Measurements from ENCODE around the gene GOLGA6A.
"Not testable (repeated sequence)": the region's sequence is repeated elsewhere in the genome, so short reads cannot be mapped to it uniquely, and the experiment has no call there.

GOLGA6A gene, protein sequence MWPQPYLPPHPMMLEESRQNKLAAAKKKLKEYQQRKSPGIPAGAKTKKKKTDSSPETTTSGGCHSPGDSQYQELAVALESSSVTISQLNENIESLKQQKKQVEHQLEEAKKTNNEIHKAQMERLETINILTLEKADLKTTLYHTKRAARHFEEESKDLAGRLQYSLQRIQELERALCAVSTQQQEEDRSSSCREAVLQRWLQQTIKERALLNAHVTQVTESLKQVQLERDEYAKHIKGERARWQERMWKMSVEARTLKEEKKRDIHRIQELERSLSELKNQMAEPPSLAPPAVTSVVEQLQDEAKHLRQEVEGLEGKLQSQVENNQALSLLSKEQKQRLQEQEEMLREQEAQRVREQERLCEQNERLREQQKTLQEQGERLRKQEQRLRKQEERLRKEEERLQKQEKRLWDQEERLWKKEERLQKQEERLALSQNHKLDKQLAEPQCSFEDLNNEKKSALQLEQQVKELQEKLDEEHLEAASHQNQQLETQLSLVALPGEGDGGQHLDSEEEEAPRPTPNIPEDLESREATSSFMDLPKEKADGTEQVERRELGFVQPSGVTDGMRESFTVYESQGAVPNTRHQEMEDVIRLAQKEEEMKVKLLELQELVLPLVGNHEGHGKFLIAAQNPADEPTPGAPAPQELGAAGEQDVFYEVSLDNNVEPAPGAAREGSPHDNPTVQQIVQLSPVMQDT

DNA sequence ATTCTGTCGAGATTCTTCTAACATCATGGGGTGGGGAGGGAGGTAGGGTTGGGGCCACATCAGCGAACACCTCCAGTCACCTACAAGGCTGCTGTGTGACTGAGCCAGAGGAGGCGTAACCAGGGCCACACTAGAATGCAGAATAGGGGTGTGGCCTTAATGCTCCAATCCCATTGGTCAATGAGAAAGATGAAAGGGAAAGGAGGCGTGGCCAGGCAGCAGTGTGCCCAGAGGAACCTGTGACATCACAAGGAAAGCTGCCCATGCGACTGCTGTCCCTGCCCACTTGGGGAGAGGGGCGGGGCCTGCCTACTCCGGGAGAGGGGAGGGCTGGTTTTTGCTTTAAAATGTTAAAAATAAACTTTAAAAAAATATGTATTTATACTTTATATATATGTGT, at the start of gene GOLGA6A:
TSS of gene GOLGA6A (minus strand) at position 101 of the 400 bp plus-strand sequence. CDS start at position 60, 41 bp downstream.
- DNase-seq = not testable (repeated sequence)

DNA sequence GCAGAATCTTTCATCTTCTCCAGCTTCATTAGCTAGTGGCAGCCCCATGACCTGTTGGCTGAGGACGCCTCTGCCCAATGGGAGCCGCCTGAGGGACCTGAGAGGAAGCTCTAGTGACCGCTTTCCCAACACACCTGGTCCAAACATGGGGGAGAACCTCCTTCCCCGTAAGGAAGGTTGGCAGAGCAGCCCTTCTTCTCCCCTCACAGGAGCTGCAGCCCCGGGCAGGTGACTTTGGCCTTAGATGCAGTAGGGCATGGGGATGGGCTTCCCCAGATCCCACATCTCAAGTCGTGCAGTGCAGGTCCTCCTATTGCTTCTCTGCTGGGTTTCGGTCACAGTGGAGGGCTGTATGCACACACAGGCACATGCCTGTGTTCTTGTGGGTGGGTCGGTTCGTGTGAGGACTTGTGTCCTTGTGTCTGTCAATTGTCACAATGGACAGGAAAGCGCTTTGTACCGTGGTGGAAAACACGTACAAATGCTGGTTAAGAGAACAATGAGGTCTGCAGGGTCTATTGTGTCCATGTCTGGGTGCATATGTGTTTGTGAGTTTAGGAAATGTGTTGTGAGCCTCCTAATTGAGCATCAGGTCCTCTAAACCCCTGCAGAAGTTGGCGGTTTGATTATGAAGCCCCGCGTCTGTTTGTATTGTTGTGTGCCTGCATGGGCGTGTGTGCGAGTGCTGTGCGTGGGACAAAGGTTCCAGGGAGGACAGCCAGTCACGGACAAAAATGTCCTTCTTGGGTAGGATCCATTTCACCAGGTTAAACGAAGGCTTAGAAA, 49.5 kb upstream of the GOLGA6A start:
- no peak for DNase-seq

DNA sequence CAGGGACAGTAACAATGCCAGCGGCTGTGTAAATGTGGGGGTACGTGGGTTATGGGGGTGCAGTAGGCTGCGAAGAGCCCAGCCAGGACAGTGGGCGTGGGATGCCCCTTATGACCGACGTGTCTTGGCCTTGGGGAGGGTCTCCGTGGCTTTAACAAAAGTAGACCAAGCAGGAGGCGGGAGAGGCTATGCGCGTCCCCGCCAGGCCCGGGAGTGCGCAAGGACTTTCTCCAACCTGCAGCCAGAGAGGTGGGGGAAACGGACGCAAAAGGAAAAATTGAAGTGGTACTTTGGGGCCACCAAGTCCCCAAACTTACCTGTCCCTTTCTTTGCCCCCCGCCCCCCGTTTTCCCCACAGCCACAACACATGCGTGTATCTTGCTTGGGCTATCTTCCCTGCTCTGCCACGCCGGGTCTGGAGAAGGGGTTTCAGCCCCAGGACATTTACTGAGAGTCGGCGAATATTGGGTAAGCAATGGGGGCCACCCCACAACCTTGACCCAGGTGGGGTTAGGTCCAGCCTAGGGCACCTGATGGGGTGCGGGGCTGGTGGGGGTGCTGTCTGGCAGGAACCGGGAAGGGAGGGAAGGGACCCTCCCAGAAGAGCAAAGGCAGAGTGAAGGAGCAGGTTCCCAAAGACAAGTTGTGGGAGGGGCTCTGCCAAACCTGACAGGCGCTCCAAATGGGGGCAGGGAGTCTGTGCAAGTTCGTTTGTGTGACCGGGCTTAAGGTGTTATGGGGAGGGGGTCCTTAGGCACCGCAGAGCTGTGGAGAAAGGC, 48.7 kb upstream of the GOLGA6A start:
- DNase-seq = no peak

DNA sequence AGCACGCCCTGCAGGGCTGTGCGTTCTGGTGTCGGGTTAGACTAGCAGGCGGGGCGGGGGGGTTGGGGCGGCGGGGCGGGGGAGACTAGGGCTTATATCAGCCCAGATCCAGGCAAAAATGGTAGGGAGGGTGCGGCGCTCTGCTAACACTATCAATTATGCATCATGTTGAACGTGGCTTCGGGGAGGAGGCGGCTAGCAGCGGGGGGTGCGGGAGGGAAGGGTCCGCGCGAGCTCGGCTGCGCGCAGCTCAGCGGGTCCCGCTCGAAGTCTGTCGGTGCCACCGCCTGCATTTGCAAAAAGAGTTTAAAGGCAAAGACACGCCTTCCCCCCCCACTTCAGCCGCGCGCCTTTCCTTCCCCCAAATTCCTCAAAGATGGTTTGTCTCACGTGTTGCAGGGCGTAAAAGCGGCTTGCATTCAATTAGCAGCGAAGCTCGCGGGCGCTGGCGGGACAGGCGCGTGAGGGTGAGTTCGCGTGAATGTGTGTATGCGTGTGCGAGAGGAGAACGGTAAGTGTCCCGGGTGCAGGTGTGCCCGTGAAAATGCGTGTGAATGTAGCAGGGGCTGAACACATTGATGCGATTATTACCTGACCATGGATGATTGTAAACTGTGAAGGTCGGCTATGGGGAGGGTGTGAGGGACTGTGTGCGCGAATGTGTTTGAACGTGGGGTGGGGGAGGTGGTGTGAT, 48.0 kb upstream of the GOLGA6A start, which contains the start of gene ISLR2:
TSS of gene ISLR2 (plus strand) at position 432 of the 694 bp plus-strand sequence. CDS start 2,169 bp downstream, outside the sequence.
- DNase-seq = no peak

DNA sequence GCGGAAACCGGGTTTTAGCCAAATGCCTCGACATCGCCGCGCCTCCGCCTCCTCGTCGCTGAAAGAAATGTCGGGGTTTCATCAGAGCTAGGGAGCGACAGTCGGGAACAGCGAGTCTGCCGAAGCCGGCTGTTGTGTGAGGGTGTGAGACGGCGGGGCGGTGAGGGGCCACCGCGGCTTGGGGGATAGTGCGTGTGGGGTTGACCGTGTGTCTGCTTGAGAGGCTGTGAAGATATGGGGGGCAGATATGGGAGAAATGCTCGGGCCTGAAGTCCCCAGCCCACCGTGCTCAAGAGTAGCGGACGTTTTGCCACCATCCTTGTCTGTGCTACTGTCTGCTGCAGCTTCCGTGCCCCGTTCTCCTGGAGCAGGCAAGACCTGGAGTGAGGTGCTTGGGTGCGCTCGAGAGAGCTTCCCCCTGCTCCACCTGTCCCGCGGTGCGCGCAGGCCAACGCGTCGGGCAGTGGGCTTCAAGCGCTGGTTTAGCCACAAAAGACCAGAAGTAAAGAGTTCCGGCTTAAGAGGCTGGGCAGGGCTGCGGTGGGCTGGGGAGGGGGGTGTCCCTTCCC, 47.3 kb upstream of the GOLGA6A start:
- DNase-seq = no peak

DNA sequence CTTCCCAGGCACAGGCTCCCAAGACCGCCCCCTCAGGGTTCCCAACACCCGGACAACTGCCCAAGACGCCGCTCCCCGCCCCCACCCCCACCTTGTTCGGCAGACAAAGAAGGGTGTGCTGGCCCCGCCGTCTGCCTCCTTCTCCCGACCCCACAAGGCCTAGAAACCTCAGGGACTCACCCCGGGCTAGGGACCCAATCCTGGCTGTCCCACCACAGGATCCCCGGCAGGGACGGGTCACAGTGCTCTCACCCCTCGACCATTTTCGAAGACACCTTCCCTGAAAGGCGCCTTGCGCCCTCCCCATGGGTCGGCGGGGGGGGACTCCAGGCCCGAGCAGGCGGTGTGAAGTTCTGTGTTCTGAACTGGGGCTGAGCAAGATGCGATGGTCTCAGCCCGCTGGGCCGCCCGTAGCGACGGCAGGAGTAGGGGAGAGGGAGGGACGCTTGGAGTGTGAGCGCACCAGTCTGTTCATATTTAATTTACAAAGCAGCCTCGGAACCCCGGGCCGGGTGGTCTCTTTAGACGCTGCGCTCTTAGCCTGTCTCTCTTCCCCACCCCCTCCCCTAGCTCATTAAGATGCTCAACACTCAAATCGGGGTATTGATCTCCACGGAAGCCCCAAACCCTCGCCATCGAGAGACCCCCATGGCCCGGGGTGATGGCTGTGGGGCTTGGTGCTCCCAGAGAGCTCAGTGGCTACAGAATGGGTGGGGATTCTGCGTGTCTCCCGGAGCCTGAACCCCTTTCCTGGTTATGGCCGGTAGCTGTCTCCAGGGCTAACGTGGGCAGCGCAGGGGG, 46.6 kb upstream of the GOLGA6A start:
- DNase-seq = no peak

DNA sequence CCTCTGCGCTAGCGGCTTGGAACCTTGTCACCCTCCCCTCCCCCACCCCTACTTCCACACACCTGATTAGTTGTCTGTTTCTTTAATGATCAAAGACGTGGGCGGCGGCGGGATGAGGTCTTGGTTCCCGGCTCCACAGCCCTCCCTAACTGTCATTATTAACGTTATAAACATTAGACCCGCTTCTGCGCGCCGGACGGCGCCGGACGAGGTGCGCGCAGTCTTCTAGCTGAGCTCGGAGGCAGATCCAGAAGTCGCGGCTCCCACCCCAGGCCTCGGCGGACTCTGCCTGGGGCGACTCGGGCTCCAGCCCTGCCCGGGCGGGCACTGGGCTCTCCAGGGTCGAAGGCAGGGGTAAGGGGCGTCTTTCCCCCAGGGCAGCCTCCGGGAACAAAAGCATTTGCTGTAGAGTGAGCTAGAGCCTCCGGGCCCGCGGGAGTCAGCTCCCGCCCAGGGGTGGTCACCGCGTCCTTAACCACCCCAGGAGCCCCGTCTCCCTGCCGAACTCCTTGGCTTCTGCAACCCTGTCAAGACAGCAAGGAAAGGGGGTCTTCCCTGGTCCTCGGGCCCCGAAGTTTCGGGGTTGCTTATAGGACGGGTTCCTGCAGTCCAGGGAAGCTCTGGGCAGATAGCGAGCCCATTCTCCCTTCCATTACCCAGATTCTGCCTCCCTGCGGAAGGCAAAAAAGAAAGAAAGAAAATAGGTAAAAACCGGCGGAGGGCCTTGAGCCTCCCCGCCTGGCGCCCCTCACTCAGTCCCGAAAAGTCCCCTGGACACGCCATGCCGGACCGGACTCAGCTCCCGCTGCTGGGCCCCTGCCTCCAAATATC, 45.8 kb upstream of the GOLGA6A start:
- no peak for DNase-seq

DNA sequence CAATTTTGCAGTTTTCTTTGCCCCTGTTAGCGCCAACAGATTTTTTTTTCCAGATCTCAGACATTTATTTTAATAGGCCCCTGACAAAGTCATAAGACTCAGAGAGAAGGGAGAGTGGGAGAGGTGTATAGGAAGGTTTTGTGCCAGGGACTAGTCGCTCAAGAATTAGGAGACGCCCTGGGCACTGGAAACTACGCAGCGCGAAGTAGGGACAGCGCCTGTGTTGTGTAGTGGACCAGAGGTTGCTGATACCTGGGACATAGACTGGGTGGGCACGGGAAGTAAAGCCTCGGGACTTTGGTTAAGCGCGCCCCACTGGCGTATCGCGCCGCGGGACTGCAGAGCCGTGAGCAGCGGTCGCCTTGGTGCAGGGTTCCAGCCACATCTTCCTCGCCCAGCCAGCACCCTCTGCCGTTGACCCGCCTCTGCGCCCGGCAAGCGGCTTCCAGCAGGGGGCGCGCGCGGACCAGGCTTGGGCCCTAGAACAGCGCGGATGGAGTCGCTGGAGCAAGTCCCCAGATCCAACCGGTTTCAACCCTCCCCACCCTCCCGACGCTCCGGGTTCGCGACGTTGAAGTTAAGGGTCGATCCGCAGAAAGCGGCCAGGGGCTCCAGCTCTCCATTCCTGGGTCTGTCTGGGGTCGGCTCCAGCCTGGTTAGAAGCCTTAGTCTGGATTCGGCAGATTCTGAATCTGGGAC, 45.1 kb upstream of the GOLGA6A start:
- no peak for DNase-seq

DNA sequence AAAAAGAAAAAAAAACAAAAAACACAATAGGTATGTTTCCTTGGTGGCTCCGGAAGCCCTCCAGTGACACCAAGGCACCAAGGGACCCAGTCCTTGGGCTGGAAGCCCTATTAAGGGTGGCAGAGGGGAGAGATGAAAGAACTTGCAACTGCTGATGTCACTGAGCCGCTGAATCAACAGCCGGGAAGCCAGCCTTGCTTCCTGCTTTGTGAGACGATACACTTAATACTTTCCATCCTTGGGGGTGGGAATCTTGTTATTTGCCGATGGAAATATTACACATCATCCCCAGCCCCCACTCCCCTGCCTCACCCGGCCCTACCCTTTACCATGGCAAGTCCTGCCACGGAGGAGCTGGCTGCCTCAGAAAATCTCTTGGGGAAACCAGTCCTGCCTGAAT, 42.4 kb upstream of the GOLGA6A start:
- no peak for DNase-seq

DNA sequence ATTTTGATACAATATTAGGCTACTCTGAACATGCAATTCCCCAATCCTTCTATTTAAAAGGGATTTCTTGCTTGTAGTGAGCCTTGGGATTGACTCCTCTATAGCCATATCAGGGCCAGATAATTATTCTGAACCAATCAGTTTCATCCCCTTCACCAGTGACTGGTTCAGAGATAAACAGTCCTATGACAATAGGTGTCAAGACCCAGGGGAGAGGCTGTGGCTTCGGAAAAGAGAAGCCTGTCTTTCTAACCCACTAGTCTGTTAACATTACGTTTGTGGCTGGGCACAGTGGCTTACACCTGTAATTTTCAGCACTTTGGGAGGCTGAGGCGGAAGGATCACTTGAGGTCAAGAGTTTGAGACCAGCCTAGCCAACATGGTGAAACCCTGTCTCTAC, 41.8 kb upstream of the GOLGA6A start:
- no peak for DNase-seq

DNA sequence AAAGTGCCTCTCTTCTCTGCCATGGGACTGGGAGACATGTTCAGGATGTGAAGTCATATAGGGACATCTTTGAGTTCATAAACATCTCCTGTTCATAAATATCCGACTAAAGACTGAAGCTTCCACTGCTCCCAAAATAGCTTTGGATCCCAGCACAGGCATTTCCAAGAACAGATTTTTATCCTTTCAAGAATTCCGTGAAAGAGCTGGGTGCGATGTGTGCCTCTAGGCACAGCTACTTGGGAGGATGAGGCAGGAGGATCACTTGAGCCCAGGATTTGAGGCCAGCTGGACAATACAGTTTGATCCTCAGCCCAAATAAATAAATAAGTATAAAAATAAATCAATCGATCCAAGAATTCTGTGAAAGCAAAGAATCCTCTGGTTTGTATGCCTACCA, 41.3 kb upstream of the GOLGA6A start:
- DNase-seq = no peak

DNA sequence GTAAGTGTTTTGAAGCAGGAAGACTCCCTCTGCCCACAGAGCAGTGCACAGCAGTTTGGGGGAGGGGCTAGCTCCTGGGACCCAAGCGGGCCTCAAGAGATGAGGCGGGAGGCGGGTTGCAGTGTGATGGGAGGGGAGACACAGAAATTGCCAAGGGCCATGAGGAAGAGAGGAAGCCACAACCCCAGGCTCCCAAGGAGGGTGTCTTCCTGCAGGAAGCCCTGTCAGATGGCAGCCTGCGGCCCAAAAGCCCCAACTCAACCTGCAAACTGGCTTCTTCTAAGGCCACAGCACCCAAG, 40.7 kb upstream of the GOLGA6A start:
- no peak for DNase-seq

DNA sequence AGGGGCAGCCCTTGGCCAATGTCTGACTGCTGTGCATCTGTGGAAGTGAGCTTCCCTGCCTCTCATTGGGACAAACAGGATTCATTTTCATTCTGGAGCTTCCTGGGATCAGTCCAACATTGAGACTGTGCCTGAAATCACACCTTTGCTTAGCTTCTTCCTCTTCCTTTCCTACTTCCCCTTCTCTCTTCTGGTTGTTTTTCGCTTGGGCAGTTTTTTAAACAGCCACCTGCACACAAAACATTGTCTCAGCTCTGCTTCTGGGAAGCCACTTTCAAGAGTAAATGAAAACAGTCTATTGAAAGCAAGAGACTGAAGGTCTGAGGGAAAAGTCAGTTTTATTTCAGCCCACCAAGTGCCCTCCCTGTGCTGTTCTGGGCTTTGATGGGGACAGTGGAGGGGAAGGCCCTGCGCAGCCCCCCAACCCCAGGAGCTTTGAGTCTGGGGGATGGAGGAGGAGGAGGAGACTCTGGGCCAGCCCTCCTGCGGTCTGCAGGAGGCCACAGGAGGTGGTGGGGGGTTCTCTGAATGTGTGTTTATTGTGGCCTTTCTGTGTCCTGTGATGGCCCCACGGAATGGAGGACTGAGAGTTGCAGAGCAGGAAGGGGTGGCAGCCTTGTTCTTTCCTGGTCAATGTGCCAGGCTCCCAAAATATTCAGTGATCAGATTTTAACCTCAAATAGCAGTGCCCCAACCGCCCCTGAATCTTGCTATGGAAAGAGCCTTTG, 40.2 kb upstream of the GOLGA6A start:
- no peak for DNase-seq

DNA sequence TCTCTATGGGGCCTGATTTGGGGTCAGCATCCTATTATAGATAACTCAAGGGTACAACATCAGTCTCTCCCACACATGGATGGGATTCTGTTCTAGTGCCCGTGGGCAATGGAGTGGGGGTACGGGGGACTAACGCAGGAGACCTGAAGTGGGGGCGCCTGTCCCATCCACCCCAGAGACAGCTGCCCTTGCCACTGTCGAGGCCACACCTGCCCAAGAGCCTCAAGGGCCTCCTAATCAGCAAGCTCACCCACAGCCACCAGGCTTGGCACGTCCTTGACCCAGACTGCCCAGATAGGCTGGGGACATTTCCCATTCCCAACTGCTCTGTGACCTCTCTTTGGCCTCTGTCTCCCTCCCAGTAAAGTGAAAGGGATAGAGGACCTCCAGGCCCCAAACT, 39.5 kb upstream of the GOLGA6A start:
- DNase-seq = no peak

DNA sequence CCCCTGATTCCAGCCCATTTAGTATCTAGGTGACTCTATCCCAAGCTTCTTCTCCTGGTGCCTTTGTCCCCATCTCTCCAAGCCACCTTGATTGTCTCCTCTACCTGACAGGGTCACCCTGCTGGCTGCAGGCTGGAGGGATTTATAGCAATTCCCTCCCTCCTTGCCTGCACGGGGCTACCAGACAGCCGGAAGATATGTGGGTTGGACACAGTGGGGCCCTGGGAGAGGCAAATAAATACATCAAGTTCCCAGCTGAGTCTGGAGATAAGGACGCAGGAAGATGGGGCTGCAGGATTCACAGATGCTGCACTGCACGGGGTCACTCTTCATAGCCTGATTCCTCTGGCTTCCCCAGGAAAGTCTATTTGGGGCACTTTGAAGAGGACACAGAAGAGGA, 38.7 kb upstream of the GOLGA6A start:
- DNase-seq = no peak

DNA sequence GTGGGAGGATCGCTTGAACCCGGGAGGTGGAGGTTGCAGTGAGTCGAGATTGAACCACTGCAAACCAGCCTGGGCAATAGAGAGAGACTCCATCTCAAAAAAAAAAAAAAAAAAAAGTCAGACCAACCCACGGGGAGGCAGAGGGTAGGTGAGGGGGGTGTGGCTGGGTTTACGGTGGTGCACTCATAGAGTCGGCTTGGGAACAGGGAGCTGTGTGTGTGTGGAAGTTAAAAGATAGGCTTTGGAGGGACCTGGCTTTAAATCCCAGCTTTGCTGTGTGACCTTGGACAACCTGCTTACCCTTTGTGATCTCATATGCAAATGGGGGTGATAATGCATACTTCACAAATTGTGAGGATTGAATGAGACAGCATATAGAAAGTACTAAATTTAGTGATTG, 38.1 kb upstream of the GOLGA6A start:
- DNase-seq = no peak

DNA sequence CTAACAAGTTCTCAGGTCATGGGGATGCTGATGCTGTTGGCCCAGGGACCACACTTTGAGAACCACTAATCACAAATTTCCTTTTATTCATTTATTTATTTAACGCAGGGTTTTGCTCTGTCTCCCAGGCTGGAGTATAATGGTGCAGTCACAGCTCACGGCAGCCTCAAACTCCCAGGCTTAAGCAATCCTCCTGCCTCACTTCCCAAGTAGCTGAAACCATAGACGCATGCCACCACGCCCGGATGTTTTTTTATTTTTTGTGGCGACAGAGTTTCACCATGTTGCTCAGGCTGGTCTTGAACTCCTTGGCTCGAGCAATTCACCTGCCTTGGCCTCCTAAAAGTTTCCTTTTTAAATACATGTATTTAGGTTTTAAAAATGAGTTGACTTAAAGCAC, 27.4 kb upstream of the GOLGA6A start:
- DNase-seq = no peak

DNA sequence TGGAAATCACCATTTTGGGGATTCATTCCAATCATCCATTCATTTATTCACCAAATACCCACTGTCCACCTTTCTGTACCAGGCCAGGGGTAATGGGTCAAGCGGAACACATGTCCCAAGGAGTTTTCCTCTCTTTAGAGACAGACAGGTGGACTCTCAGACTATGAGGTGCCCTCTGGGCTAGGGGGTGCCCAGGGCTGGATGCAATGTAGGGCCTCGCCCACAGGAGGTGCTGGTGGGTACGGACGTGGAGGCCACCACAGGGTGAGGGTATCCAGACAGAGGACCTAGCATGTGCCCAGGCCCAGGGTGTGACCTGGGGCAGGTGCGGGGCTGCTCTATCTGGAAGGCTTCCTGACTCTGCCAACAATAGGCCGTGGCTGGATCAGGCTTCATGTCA, 26.3 kb upstream of the GOLGA6A start:
- DNase-seq = not testable (repeated sequence)

DNA sequence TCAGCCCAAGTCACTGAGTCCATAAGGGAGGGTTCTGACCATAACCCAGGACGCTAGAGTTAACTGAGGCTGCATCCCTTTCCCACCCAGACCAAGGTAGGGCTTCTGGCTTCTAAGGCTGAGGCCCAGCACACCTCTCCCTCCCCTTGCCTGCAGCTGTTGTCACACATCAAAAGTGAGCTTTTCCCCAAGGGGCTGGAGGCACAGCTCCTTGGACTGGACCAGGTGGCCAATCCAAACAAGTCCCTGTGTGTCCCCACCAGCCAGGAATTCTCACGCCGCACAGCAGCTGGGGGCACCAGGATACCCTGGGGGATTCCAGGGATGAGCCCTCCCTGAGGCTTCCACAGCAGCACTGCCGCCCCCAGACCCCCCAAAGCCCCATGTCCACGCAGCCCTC, 25.8 kb upstream of the GOLGA6A start:
- no peak for DNase-seq
